HCT116 (cell line): ENCODE data around the gene AMY1B. TPM values are rescaled to one million over a fixed set of nuclear protein-coding genes. Genes with fewer than 3 reads are reported as not detected.
"Not testable (repeated sequence)": the region's sequence is repeated elsewhere in the genome, so short reads cannot be mapped to it uniquely, and the experiment has no call there.

Source experiments
- ATAC-seq: fragments of 200-7000 bp; cut with Tn5 transposase; 2 replicates; pipeline ENCODE4 v1.9.1; 2020; ENCODE audit warnings: mild to moderate bottlenecking, moderate library complexity
- Bru-seq: library from RNA; stranded (reverse); fragments of 400-500 nt; gene quantifications from one replicate; lab custom pipeline; 2021; lab: Mats Ljungman, UMichigan
- BruChase-seq, 2 experiments: library from RNA; stranded (reverse); fragments of 400-500 nt; gene quantifications; one replicate each; lab custom pipeline; 2021; lab: Mats Ljungman, UMichigan
- BruUV-seq: library from RNA; stranded (reverse); fragments of 400-500 nt; replicated peaks from 2 replicates; lab custom pipeline; 2021; lab: Mats Ljungman, UMichigan
- CTCF ChIA-PET: fragments of 300-600 bp; sonication (Branson Sonifier 250); formaldehyde crosslinking; loops from one replicate; lab custom pipeline; 2021; ENCODE audit warnings: antibody characterized with exemption; lab: Charles Lee
- POLR2A ChIA-PET: fragments of 300-600, 350-600 bp; sonication (Branson Sonifier 250); formaldehyde crosslinking; loops from one replicate; lab custom pipeline; 2021; ENCODE audit warnings: antibody characterized with exemption; lab: Charles Lee
- RAD21 ChIA-PET, 2 experiments: fragments of 300-600 bp; sonication (Branson Sonifier 250); formaldehyde crosslinking; loops; one replicate each; lab custom pipeline; 2023; ENCODE audit warnings: low total read pairs in 2 of 2; ENCODE audit not compliant: uncharacterized antibody in 2 of 2, unreplicated experiment in 2 of 2, low non-redundant PET in 1 of 2; lab: Charles Lee
- DNase-seq: peaks from one replicate; pipeline ENCODE4 v3.0.0-alpha.2; 2010; ENCODE audit warnings: low read depth, low spot score
- H2AFZ ChIP-seq: fragments of 200-600 bp; shearing (Covaris generic), sonication (generic); 2 replicates; pipeline ENCODE4 v1.6.1; 2017; ENCODE audit warnings: low read depth, mixed run types, mixed read lengths, antibody characterized with exemption, low read length; ENCODE audit not compliant: poor library complexity, severe bottlenecking
- H3K27ac ChIP-seq: 2 replicates; pipeline ENCODE4 v1.5.1; 2012; ENCODE audit warnings: low read depth, low read length
- H3K27me3 ChIP-seq: fragments of 200-600 bp; sonication (generic); 2 replicates; pipeline ENCODE4 v1.6.1; 2016; ENCODE audit warnings: mixed run types, low read length, mixed read lengths; ENCODE audit not compliant: insufficient read depth
- H3K36me3 ChIP-seq, 2 experiments: fragments of 200-500 bp in 1 of 2; fragments of 200-600 bp in 1 of 2; sonication (Bioruptor generic) in 1 of 2; sonication (generic) in 1 of 2; 2 replicates each; pipeline versions ENCODE4 v1.5.1 to v1.6.1; 2014 to 2016; ENCODE audit warnings: low read length in 2 of 2, inconsistent platforms in 1 of 2, mixed read lengths in 1 of 2, mixed run types in 1 of 2; ENCODE audit not compliant: insufficient read depth in 2 of 2, control insufficient read depth in 1 of 2
- H3K4me1 ChIP-seq, 2 experiments: fragments of 200-600 bp in 1 of 2; sonication (generic) in 1 of 2; 2 replicates each; pipeline versions ENCODE4 v1.5.1 to v1.6.1; 2012 to 2017; ENCODE audit warnings: low read length in 2 of 2, inconsistent platforms in 1 of 2, mild to moderate bottlenecking in 1 of 2, mixed read lengths in 1 of 2, mixed run types in 1 of 2, moderate library complexity in 1 of 2; ENCODE audit not compliant: insufficient read depth in 2 of 2, control insufficient read depth in 1 of 2
- H3K4me2 ChIP-seq: fragments of 200-600 bp; sonication (generic); 2 replicates; pipeline ENCODE4 v1.6.1; 2017; ENCODE audit warnings: mixed run types, low read length, mixed read lengths
- H3K4me3 ChIP-seq, 2 experiments: fragments of 200-600 bp in 1 of 2; sonication (generic) in 1 of 2; replicated peaks in 1 of 2; 2 replicates each; pipeline ENCODE4 v1.5.1; 2011 to 2016; ENCODE audit warnings: low read length in 2 of 2, control low read depth in 1 of 2, low read depth in 1 of 2, mild to moderate bottlenecking in 1 of 2, mixed read lengths in 1 of 2, mixed run types in 1 of 2
- H3K79me2 ChIP-seq: fragments of 200-600 bp; sonication (generic); 2 replicates; pipeline ENCODE4 v1.6.1; 2017; ENCODE audit warnings: mild to moderate bottlenecking, mixed run types, low read length, moderate library complexity, mixed read lengths; ENCODE audit not compliant: insufficient read depth
- H3K9ac ChIP-seq: fragments of 200-600 bp; sonication (generic); 2 replicates; pipeline ENCODE4 v1.6.1; 2016; ENCODE audit warnings: low read length, mixed read lengths
- H3K9me2 ChIP-seq: fragments of 200-600 bp; sonication (generic), shearing (Covaris generic); 2 replicates; pipeline ENCODE4 v1.6.1; 2017; ENCODE audit warnings: mixed run types, mild to moderate bottlenecking, moderate library complexity; ENCODE audit not compliant: insufficient read depth
- H3K9me3 ChIP-seq, 2 experiments: fragments of 200-500 bp in 1 of 2; fragments of 200-600 bp in 1 of 2; sonication (Bioruptor generic) in 1 of 2; sonication (generic) in 1 of 2; 2 replicates each; pipeline ENCODE4 v1.6.1; 2014 to 2017; ENCODE audit warnings: low read length in 2 of 2, mixed read lengths in 2 of 2, inconsistent platforms in 1 of 2, low read depth in 1 of 2, mild to moderate bottlenecking in 1 of 2, mixed run types in 1 of 2, moderate library complexity in 1 of 2; ENCODE audit not compliant: control insufficient read depth in 1 of 2, insufficient read depth in 1 of 2
- H4K20me1 ChIP-seq: fragments of 200-600 bp; sonication (generic), shearing (Covaris generic); 2 replicates; pipeline ENCODE4 v1.6.1; 2017; ENCODE audit warnings: mixed run types, mild to moderate bottlenecking, moderate library complexity; ENCODE audit not compliant: insufficient read depth
- intact Hi-C: fragments of 100-400 bp; cut with micrococcal nuclease; formaldehyde crosslinking; loops from 2 replicates; pipeline ENCODE4 v1.10.0; 2022
- long read RNA-seq: library from polyadenylated mRNA; unstranded; transcript quantifications from one replicate; pipeline ENCODE4 v2.0.0, GENCODE V29; 2021; ENCODE audit not compliant: unreplicated experiment
- polyA plus RNA-seq: library from polyadenylated mRNA; unstranded; fragments of >200 nt; gene quantifications from 2 replicates; pipeline ENCODE4 v1.2.1, GENCODE V29; 2012; ENCODE audit warnings: missing spikeins
- total RNA-seq: library from RNA; stranded (reverse); gene quantifications from one replicate; pipeline ENCODE4 v1.2.1, GENCODE V29; 2021; ENCODE audit not compliant: unreplicated experiment

Gene AMY1B
- total RNA-seq (not detected), Bru-seq, nascent RNA (not detected), BruChase-seq, experiment 1, labeled RNA remaining after a 6-hour chase (not detected), BruChase-seq, experiment 2, labeled RNA remaining after a 2-hour chase (not detected)
- not detected in 2 replicates for polyA plus RNA-seq
- long read RNA-seq: 0 reads

- H3K79me2 ChIP-seq, RAD21 ChIA-PET: not testable (repeated sequence)
Measured at GRCh38 chr1:103696110-103696509, at the start of gene AMY1B. Gene AMY1B (minus strand): TSS chr1:103696210. CDS start chr1:103695639, 571 bp downstream.

GRCh38 chr1:103745040-103745439 is 49.0 kb upstream of the AMY1B start:
- DNase-seq, H2AFZ ChIP-seq, H3K27me3 ChIP-seq, RAD21 ChIA-PET, H3K9me3 ChIP-seq, H3K27ac ChIP-seq, BruUV-seq, H3K9me2 ChIP-seq, H3K36me3 ChIP-seq, CTCF ChIA-PET, H3K4me1 ChIP-seq, intact Hi-C loops, H3K9ac ChIP-seq, H3K4me2 ChIP-seq, POLR2A ChIA-PET, ATAC-seq, H3K79me2 ChIP-seq, H3K4me3 ChIP-seq, H4K20me1 ChIP-seq: not testable (repeated sequence)

More at GRCh38 chr1:103696110-103696509, at the start of gene AMY1B:
- H3K36me3 ChIP-seq, H3K9me2 ChIP-seq, H3K9ac ChIP-seq, H3K27me3 ChIP-seq, H3K4me3 ChIP-seq, H3K9me3 ChIP-seq, DNase-seq, H3K4me1 ChIP-seq, BruUV-seq, POLR2A ChIA-PET, H3K4me2 ChIP-seq, H4K20me1 ChIP-seq, ATAC-seq, intact Hi-C loops, H3K27ac ChIP-seq, CTCF ChIA-PET, H2AFZ ChIP-seq: not testable (repeated sequence)

GRCh38 chr1:103744449-103744848 is 48.4 kb upstream of the AMY1B start:
- DNase-seq, H3K4me2 ChIP-seq, H3K27ac ChIP-seq, intact Hi-C loops, RAD21 ChIA-PET, ATAC-seq, H3K36me3 ChIP-seq, CTCF ChIA-PET, H3K79me2 ChIP-seq, H4K20me1 ChIP-seq, H3K9ac ChIP-seq, POLR2A ChIA-PET, H3K9me3 ChIP-seq, H3K4me3 ChIP-seq, BruUV-seq, H3K9me2 ChIP-seq, H3K27me3 ChIP-seq, H2AFZ ChIP-seq, H3K4me1 ChIP-seq: not testable (repeated sequence)

GRCh38 chr1:103738031-103738430 is 42.0 kb upstream of the AMY1B start:
- H3K27me3 ChIP-seq, intact Hi-C loops, H3K9me3 ChIP-seq, H2AFZ ChIP-seq, H3K36me3 ChIP-seq, BruUV-seq, DNase-seq, H3K4me2 ChIP-seq, H3K4me1 ChIP-seq, POLR2A ChIA-PET, ATAC-seq, CTCF ChIA-PET, H3K9ac ChIP-seq, H3K4me3 ChIP-seq, H3K27ac ChIP-seq, H3K9me2 ChIP-seq, H3K79me2 ChIP-seq, RAD21 ChIA-PET, H4K20me1 ChIP-seq: not testable (repeated sequence)
